ENCODE measurements around the gene FGF6. TPM values are rescaled to one million over a fixed set of nuclear protein-coding genes. Genes with fewer than 3 reads are reported as not detected.
"Not testable (repeated sequence)": the region's sequence is repeated elsewhere in the genome, so short reads cannot be mapped to it uniquely, and the experiment has no call there.

The FGF6 gene
- total RNA-seq, 2 experiments from 2014 or later: not detected

DNA sequence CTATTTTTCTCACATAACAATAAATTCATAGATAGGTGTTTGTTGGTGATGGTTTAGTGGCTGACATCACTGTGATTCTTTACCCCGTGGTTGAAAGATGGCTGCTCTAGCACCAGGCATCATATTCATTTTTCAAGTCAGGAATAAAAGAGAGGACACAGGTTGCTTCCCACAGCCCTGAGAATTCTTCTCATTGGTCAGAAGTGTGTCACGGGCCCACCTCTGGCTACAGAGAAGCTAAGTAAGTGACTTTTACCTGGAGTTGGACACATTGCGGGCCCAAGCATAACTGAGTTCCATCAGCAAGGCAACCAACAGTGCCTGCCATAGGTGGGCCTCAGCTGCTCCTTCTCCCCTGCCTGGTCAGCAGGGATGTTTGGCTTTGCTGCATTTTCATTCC lies 38.5 kb downstream of the FGF6 start:
- Histone ChIP-seq H3K36me3 (ENCODE audit: insufficient read depth, low read length) (no peaks in the 10 kb centered on the region), H3K27ac (ENCODE audit: low read depth in 1 of 2, low read length in 2 of 2) (no peak overlapping the region), H3K4me3 (ENCODE audit: low read length) (no peak overlapping the region), H3K9me3 (ENCODE audit: control insufficient read depth in 1 of 2, insufficient read depth in 1 of 2, low read length in 2 of 2) (no peaks in the 10 kb centered on the region), H3K27me3 (ENCODE audit: control insufficient read depth in 1 of 2, insufficient read depth in 2 of 2, low read length in 2 of 2) (peaks cover 0 to 4% of the 10 kb centered on the region in 2 experiments), H3K4me1 (ENCODE audit: insufficient read depth, low read length) (no peaks in the 10 kb centered on the region)
- no peak for DNase-seq
- CTCF ChIA-PET: interaction anchor here (1.2 kb wide), 1 partner anchor 14 kb away, joined by 4 read pairs; no protein-coding TSS in a partner anchor
- intact Hi-C loops (cut with DNase I, micrococcal nuclease): no loop called here
- H3K9me3 Mint-ChIP-seq: no peaks in the 10 kb centered on the region
- TF ChIP-seq, protein P1, sequence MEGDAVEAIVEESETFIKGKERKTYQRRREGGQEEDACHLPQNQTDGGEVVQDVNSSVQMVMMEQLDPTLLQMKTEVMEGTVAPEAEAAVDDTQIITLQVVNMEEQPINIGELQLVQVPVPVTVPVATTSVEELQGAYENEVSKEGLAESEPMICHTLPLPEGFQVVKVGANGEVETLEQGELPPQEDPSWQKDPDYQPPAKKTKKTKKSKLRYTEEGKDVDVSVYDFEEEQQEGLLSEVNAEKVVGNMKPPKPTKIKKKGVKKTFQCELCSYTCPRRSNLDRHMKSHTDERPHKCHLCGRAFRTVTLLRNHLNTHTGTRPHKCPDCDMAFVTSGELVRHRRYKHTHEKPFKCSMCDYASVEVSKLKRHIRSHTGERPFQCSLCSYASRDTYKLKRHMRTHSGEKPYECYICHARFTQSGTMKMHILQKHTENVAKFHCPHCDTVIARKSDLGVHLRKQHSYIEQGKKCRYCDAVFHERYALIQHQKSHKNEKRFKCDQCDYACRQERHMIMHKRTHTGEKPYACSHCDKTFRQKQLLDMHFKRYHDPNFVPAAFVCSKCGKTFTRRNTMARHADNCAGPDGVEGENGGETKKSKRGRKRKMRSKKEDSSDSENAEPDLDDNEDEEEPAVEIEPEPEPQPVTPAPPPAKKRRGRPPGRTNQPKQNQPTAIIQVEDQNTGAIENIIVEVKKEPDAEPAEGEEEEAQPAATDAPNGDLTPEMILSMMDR (IDR thresholded peaks at IDR 0.05): no peak
- H3K36me3 Mint-ChIP-seq (ENCODE audit: low read depth): no peaks in the 10 kb centered on the region
- no peak overlapping the region for H3K27ac Mint-ChIP-seq
- no peak overlapping the region for H3K4me3 Mint-ChIP-seq
- no peak for ATAC-seq (ENCODE audit: poor library complexity)
- H3K4me1 Mint-ChIP-seq (ENCODE audit: low read depth): no peaks in the 10 kb centered on the region
- POLR2A ChIA-PET: no interaction called here
- H3K27me3 Mint-ChIP-seq: no peaks in the 10 kb centered on the region

DNA sequence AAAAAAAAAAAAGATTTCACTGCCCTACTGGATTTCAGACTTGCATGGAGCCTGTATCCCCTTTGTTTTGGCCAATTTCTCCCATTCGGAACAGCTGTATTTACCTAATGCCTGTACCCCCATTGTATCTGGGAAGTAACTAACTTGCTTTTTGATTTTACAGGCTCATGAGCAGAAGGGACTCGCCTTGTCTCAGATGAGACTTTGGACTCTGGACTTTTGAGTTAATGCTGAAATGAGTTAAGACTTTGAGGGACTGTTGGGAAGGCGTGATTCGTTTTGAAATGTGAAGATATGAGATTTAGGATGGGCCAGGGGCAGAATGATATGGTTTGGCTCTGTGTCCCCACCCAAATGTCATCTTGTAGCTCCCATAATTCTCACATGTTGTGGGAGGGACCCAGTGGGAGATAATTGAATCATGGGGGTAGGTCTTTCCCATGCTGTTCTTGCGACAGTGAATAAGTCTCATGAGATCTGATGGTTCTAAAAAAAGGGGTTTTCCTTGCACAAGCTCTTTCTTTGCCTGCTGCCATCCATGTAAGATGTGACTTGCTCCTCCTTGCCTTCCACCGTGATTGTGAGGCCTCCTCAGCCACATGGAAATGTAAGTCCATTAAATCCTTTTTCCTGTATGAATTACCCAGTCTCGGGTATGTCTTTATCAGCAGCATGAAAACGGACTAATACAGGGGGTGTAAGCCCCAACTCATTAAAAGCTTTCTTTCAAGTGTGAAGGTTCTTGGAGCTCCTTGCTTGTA lies 40.6 kb downstream of the FGF6 start:
- H3K9me3 Mint-ChIP-seq; H3K27ac Mint-ChIP-seq; H3K4me1 Mint-ChIP-seq (ENCODE audit: low read depth); H3K27me3 Mint-ChIP-seq; H3K9me3 ChIP-seq (ENCODE audit: control insufficient read depth in 1 of 2, insufficient read depth in 1 of 2, low read length in 2 of 2); H3K36me3 Mint-ChIP-seq (ENCODE audit: low read depth); POLR2A ChIA-PET; H3K27me3 ChIP-seq (ENCODE audit: control insufficient read depth in 1 of 2, insufficient read depth in 2 of 2, low read length in 2 of 2); DNase-seq; H3K4me1 ChIP-seq (ENCODE audit: insufficient read depth, low read length); H3K4me3 Mint-ChIP-seq; H3K4me3 ChIP-seq (ENCODE audit: low read length); H3K36me3 ChIP-seq (ENCODE audit: insufficient read depth, low read length); ATAC-seq (ENCODE audit: poor library complexity); intact Hi-C loops (cut with DNase I, micrococcal nuclease); H3K27ac ChIP-seq (ENCODE audit: low read depth in 1 of 2, low read length in 2 of 2): not testable (repeated sequence)
- CTCF ChIA-PET: interaction anchor here (1.5 kb wide), 1 partner anchor 23 kb away, joined by 3 read pairs; no protein-coding TSS in a partner anchor

DNA sequence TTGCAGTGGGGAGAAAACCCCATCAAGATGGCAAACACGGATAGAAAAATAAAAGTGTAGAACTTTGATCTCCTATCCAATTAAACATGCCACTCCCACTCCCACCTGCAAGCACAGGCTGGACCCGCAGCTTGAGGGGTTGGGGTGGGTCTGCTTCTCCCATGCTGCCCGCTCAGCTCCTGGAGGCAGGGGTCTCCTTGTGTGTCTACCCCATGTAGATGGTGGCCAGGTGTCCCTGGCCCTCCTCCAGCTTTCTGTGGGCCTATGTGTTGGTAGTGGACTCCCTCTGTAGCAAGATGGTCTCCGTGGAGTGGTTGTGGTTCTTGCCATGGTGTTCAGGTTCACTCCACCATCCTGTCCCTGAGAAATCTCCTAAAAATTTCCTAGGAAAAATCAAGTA lies 42.6 kb downstream of the FGF6 start:
- no peaks in the 10 kb centered on the region for H3K4me1 ChIP-seq (ENCODE audit: insufficient read depth, low read length)
- Mint-ChIP-seq H3K27me3 (peaks cover 3% of the 10 kb centered on the region), H3K9me3 (no peaks in the 10 kb centered on the region), H3K4me3 (no peak overlapping the region), H3K4me1 (ENCODE audit: low read depth) (no peaks in the 10 kb centered on the region), H3K36me3 (ENCODE audit: low read depth) (no peaks in the 10 kb centered on the region), H3K27ac (no peak overlapping the region)
- H3K27me3 ChIP-seq (ENCODE audit: control insufficient read depth in 1 of 2, insufficient read depth in 2 of 2, low read length in 2 of 2): peaks cover 0 to 4% of the 10 kb centered on the region in 2 experiments
- no peak overlapping the region for H3K27ac ChIP-seq (ENCODE audit: low read depth in 1 of 2, low read length in 2 of 2)
- H3K36me3 ChIP-seq (ENCODE audit: insufficient read depth, low read length): no peaks in the 10 kb centered on the region
- intact Hi-C loops (cut with DNase I, micrococcal nuclease): no loop called here
- POLR2A ChIA-PET: no interaction called here
- no peak overlapping the region for H3K4me3 ChIP-seq (ENCODE audit: low read length)
- TF ChIP-seq, protein P1 (IDR thresholded peaks at IDR 0.05): no peak
- no peaks in the 10 kb centered on the region for H3K9me3 ChIP-seq (ENCODE audit: control insufficient read depth in 1 of 2, insufficient read depth in 1 of 2, low read length in 2 of 2)
- CTCF ChIA-PET: no interaction called here
- DNase-seq (no peak), ATAC-seq (ENCODE audit: poor library complexity) (no peak)

DNA sequence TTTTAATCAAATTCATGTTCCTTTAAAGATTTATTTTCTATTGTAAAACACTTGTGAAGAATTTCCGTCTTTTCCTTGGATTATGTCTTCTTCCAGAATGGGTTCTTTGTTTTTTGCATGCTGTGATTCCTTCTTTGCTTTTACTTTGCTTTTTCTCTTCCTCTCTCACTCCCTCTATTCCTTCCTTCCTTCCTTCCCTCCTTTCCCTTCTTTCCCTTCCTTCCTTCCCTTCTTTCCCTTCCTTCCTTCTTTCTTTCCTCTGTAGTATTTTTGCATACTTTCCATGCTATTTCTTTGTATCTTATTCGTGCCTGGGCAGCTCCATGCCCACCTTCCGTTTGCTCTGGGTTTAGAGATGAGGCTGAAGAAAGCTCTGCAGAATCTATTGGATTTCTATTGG lies 44.5 kb downstream of the FGF6 start:
- Mint-ChIP-seq H3K36me3 (ENCODE audit: low read depth) (no peaks in the 10 kb centered on the region), H3K9me3 (no peaks in the 10 kb centered on the region), H3K4me1 (ENCODE audit: low read depth) (no peaks in the 10 kb centered on the region), H3K27me3 (peaks cover 4% of the 10 kb centered on the region), H3K27ac (no peak overlapping the region), H3K4me3 (no peak overlapping the region)
- TF ChIP-seq, protein P1 (IDR thresholded peaks at IDR 0.05): no peak
- DNase-seq (no peak), ATAC-seq (ENCODE audit: poor library complexity) (no peak)
- ChIA-PET POLR2A (no interaction called here), CTCF (no interaction called here)
- Histone ChIP-seq H3K4me1 (ENCODE audit: insufficient read depth, low read length) (no peaks in the 10 kb centered on the region), H3K27me3 (ENCODE audit: control insufficient read depth in 1 of 2, insufficient read depth in 2 of 2, low read length in 2 of 2) (peaks cover 0 to 4% of the 10 kb centered on the region in 2 experiments), H3K9me3 (ENCODE audit: control insufficient read depth in 1 of 2, insufficient read depth in 1 of 2, low read length in 2 of 2) (no peaks in the 10 kb centered on the region), H3K36me3 (ENCODE audit: insufficient read depth, low read length) (no peaks in the 10 kb centered on the region), H3K27ac (ENCODE audit: low read depth in 1 of 2, low read length in 2 of 2) (no peak overlapping the region), H3K4me3 (ENCODE audit: low read length) (no peak overlapping the region)
- intact Hi-C loops (cut with DNase I, micrococcal nuclease): no loop called here
